ENCODE results near the gene CASK.

CASK gene

DNA sequence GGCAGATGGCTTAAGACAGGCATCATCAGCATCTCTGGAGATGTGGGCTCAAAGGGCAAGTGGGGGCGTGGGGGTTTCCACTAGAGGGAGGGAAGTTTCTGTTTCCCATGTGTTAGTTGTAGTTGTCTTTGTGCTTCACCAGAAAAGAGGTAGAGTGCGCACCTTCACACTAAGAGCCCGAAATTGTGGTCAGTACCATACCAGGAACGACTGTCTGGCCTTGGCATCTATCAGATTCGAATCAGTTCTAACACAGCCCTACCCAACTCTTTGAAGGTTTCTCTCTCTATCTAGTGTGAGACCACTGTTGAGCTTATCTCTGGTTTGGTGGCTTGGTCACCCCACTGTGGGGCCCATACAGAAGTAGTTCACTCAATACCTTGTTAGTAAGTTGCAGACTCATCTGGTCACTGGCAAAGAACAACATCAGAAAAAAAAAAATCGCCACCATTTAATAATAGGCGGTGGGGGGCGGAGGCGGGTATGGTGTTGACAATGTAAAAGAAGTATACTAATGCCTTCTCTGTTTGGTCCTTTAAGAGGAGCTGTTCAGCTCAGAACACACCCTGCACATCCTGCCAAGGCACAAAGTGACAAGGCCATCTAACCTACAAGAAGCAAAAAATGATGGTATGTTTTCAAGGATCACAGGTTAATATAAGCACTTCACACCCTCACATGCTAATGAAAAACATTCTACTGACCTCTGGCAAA lies 405.1 kb downstream of the CASK start:
- Histone ChIP-seq H3K4me3 (ENCODE audit: low read length) (no peak overlapping the region), H3K36me3 (ENCODE audit: control insufficient read depth, low read length) (no peaks in the 10 kb centered on the region), H3K9me3 (ENCODE audit: control insufficient read depth, insufficient read depth, low read length) (no peaks in the 10 kb centered on the region), H3K27me3 (ENCODE audit: control insufficient read depth, low read length) (no peaks in the 10 kb centered on the region), H3K79me2 (ENCODE audit: control insufficient read depth, low read length) (no peaks in the 10 kb centered on the region), H3F3A (ENCODE audit: control insufficient read depth, insufficient read depth) (no peaks in the 10 kb centered on the region), H3K9me2 (replicated peaks; ENCODE audit: control insufficient read depth, low read length) (no peaks in the 10 kb centered on the region), H3K4me1 (ENCODE audit: control insufficient read depth, low read length) (no peaks in the 10 kb centered on the region), H4K20me1 (ENCODE audit: control insufficient read depth, insufficient read depth, low read depth, low read length) (no peaks in the 10 kb centered on the region), H3K27ac (ENCODE audit: low read depth, low read length) (no peak overlapping the region), H3K4me2 (ENCODE audit: low read length) (no peak overlapping the region)
- no peak for TF ChIP-seq EZH2phosphoT487 (IDR thresholded peaks at IDR 0.05; ENCODE audit: borderline replicate concordance, low read length)
- TF ChIP-seq, protein P1, sequence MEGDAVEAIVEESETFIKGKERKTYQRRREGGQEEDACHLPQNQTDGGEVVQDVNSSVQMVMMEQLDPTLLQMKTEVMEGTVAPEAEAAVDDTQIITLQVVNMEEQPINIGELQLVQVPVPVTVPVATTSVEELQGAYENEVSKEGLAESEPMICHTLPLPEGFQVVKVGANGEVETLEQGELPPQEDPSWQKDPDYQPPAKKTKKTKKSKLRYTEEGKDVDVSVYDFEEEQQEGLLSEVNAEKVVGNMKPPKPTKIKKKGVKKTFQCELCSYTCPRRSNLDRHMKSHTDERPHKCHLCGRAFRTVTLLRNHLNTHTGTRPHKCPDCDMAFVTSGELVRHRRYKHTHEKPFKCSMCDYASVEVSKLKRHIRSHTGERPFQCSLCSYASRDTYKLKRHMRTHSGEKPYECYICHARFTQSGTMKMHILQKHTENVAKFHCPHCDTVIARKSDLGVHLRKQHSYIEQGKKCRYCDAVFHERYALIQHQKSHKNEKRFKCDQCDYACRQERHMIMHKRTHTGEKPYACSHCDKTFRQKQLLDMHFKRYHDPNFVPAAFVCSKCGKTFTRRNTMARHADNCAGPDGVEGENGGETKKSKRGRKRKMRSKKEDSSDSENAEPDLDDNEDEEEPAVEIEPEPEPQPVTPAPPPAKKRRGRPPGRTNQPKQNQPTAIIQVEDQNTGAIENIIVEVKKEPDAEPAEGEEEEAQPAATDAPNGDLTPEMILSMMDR (IDR thresholded peaks at IDR 0.05; ENCODE audit: low read depth, low read length, poor library complexity, severe bottlenecking) = no peak

DNA sequence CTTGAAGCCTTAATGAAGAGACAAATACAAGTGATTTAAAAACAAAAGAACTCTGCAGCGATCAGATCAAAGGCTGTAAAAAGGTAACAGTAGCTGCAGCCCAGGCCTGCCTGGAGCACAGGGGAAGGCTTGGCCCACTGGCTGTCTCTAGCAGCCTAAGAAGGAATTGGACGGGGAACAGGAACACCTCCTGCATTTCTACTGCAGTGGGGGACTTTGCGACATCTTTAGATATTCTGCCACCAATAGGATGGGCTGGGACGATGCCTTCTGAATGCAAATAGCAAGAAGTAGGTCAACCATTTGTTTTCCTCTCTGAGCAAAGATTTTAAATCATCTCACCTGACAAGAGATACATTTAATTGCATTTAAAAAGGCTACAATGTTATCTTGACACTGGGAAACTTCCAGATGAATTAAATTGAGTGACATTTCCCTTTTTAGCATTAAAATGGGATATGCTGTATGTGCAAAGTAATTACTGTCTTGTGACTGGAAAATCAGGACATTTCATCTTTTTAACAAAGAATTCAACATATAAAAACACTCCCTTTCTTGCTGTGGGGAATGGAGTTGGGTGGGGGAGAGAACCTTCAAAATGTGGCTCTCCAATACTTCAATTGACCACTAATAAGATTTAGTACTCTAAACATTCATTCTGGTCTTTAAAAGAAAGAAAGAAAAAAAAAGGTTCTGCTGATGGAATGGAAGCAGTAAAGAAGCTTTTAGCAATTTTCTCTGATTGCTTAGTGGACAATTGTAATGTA lies 406.2 kb downstream of the CASK start:
- no peaks in the 10 kb centered on the region for H3K4me1 ChIP-seq (ENCODE audit: control insufficient read depth, low read length)
- H3K9me2 ChIP-seq (replicated peaks; ENCODE audit: control insufficient read depth, low read length) = no peaks in the 10 kb centered on the region
- H3K27ac ChIP-seq (ENCODE audit: low read depth, low read length) = no peak overlapping the region
- no peaks in the 10 kb centered on the region for H3K36me3 ChIP-seq (ENCODE audit: control insufficient read depth, low read length)
- TF ChIP-seq, protein P1 (IDR thresholded peaks at IDR 0.05; ENCODE audit: low read depth, low read length, poor library complexity, severe bottlenecking) = no peak
- TF ChIP-seq EZH2phosphoT487 (IDR thresholded peaks at IDR 0.05; ENCODE audit: borderline replicate concordance, low read length) = no peak
- no peak overlapping the region for H3K4me2 ChIP-seq (ENCODE audit: low read length)
- H3F3A ChIP-seq (ENCODE audit: control insufficient read depth, insufficient read depth) = no peaks in the 10 kb centered on the region
- no peaks in the 10 kb centered on the region for H4K20me1 ChIP-seq (ENCODE audit: control insufficient read depth, insufficient read depth, low read depth, low read length)
- no peaks in the 10 kb centered on the region for H3K79me2 ChIP-seq (ENCODE audit: control insufficient read depth, low read length)
- no peaks in the 10 kb centered on the region for H3K27me3 ChIP-seq (ENCODE audit: control insufficient read depth, low read length)
- H3K9me3 ChIP-seq (ENCODE audit: control insufficient read depth, insufficient read depth, low read length) = no peaks in the 10 kb centered on the region
- H3K4me3 ChIP-seq (ENCODE audit: low read length) = no peak overlapping the region

DNA sequence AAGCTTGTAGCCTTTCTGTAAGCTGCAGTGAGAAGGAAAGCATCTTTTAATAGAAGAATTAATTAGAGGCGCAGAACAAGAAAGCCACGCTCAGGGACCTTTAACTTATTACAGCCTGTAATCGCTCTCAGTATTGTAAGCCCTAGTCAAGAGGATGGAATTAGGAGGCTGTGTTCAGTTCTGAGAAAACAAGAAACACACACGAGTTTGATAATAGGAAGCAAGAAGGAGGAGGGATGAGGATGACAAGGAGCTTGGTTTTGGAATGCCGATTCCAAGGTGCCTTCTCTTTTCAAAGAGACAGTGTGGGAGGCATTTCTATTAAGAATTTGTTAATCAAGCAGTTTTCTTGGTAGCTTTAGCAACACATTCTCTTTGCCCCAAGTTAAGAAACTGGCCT lies 406.9 kb downstream of the CASK start:
- no peaks in the 10 kb centered on the region for H3K4me1 ChIP-seq (ENCODE audit: control insufficient read depth, low read length)
- H4K20me1 ChIP-seq (ENCODE audit: control insufficient read depth, insufficient read depth, low read depth, low read length) = no peaks in the 10 kb centered on the region
- H3K4me2 ChIP-seq (ENCODE audit: low read length) = no peak overlapping the region
- TF ChIP-seq, protein P1 (IDR thresholded peaks at IDR 0.05; ENCODE audit: low read depth, low read length, poor library complexity, severe bottlenecking) = no peak
- no peak for TF ChIP-seq EZH2phosphoT487 (IDR thresholded peaks at IDR 0.05; ENCODE audit: borderline replicate concordance, low read length)
- H3K4me3 ChIP-seq (ENCODE audit: low read length) = no peak overlapping the region
- no peaks in the 10 kb centered on the region for H3K36me3 ChIP-seq (ENCODE audit: control insufficient read depth, low read length)
- no peaks in the 10 kb centered on the region for H3K9me3 ChIP-seq (ENCODE audit: control insufficient read depth, insufficient read depth, low read length)
- H3K9me2 ChIP-seq (replicated peaks; ENCODE audit: control insufficient read depth, low read length) = no peaks in the 10 kb centered on the region
- H3K27ac ChIP-seq (ENCODE audit: low read depth, low read length) = no peak overlapping the region
- no peaks in the 10 kb centered on the region for H3K27me3 ChIP-seq (ENCODE audit: control insufficient read depth, low read length)
- H3K79me2 ChIP-seq (ENCODE audit: control insufficient read depth, low read length) = no peaks in the 10 kb centered on the region
- H3F3A ChIP-seq (ENCODE audit: control insufficient read depth, insufficient read depth) = no peaks in the 10 kb centered on the region
